ENCODE results near the gene CEACAM8.
"Not testable (repeated sequence)": the region's sequence is repeated elsewhere in the genome, so short reads cannot be mapped to it uniquely, and the experiment has no call there.

The CEACAM8 gene

GRCh38 chr19:42594617-42595489, at the start of gene CEACAM8:
TSS of gene CEACAM8 (minus strand) at chr19:42594924. CDS start at chr19:42594828, 96 bp downstream.
- DNase-seq = no peak

GRCh38 chr19:42639324-42640092, 44.8 kb upstream of the CEACAM8 start:
- not testable (repeated sequence) for DNase-seq

GRCh38 chr19:42635233-42635539, 40.5 kb upstream of the CEACAM8 start:
- no peak for DNase-seq

GRCh38 chr19:42634409-42635232, 39.9 kb upstream of the CEACAM8 start:
- DNase-seq = peak; percentile 10

GRCh38 chr19:42629191-42629590, 34.5 kb upstream of the CEACAM8 start:
- no peak for DNase-seq

GRCh38 chr19:42628411-42629140, 33.9 kb upstream of the CEACAM8 start:
- no peak for DNase-seq

GRCh38 chr19:42627916-42628315, 33.2 kb upstream of the CEACAM8 start:
- no peak for DNase-seq

- no peak for DNase-seq
Measured at GRCh38 chr19:42626181-42626580, 31.5 kb upstream of the CEACAM8 start.

GRCh38 chr19:42619271-42619670, 24.5 kb upstream of the CEACAM8 start:
- no peak for DNase-seq

- DNase-seq = no peak
Measured at GRCh38 chr19:42613666-42614065, 18.9 kb upstream of the CEACAM8 start.

GRCh38 chr19:42610401-42610915, 15.7 kb upstream of the CEACAM8 start:
- not testable (repeated sequence) for DNase-seq

- peak; percentile 26 for DNase-seq
Measured at GRCh38 chr19:42606660-42607351, 12.1 kb upstream of the CEACAM8 start.

GRCh38 chr19:42601811-42602443, 7.2 kb upstream of the CEACAM8 start:
- peak; percentile 17 for DNase-seq

- peak; percentile 3 for DNase-seq
Measured at GRCh38 chr19:42596391-42597072, 1.8 kb upstream of the CEACAM8 start.

- DNase-seq = no peak
Measured at GRCh38 chr19:42595550-42596172, 937 bp upstream of the CEACAM8 start.

GRCh38 chr19:42589792-42590191, 4.9 kb downstream of the CEACAM8 start:
- no peak for DNase-seq

GRCh38 chr19:42584466-42584865, 10.3 kb downstream of the CEACAM8 start:
- DNase-seq = no peak

GRCh38 chr19:42577016-42577415, 17.7 kb downstream of the CEACAM8 start:
- DNase-seq = no peak

GRCh38 chr19:42576241-42576640, 18.5 kb downstream of the CEACAM8 start:
- DNase-seq = no peak

- no peak for DNase-seq
Measured at GRCh38 chr19:42573642-42574041, 21.1 kb downstream of the CEACAM8 start.

Data from fibroblast of skin of right quadriceps (primary cell).